HPDE6-E6E7 (cell line): ENCODE results near the gene KISS1.

Experiments used
- DNase-seq: peaks from one replicate; pipeline ENCODE4 v3.0.0; 2011; ENCODE audit warnings: missing footprints; ENCODE audit errors: extremely low spot score

KISS1 gene

DNA sequence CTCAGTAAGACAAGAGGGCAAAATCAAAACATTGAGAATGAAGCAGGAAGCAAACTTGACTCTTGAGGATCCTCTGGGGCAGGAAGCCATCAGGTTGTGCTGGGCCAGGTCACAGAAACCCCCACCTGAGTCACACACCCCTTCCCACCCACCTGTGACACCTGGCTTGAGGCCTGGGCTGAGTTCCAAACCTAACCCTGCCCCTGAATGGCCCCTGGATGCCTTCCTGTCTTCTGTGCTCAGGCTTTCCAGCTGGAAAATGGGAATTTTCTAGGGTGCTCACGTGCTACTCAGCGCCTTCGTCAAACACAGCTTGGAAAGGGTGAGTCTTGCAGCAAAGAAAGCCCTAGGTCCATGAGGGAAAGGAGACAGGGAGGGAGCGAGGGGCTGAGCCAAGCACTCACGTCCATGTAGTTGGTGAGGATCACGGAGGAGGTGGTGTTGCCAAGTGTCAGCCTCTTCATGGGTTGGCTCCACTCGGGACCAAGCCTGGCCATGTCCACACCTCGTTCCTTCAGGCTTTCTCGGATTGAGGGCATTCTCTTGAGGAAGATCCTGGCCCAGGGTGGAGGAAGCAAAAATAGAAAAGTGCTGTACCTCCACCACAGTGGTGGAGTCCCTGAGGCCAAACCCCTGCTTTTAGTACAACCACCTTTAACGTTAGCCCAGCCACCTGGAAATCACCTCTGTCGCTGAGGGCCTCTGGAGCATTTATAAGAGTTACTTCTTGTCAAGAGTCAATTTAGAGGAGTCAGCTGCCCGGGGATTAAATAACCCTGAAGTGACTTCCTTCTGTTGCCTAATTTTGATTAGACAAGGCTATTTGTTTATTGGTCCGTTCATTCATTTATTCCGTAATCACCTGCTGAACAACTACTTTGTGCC, 34.4 kb downstream of the KISS1 start:
- no peak for DNase-seq

- DNase-seq, result no peak
Observed at GRCh38 chr1:204157962-204158361, 38.3 kb downstream of the KISS1 start.

GRCh38 chr1:204155881-204156280, 40.4 kb downstream of the KISS1 start:
- no peak for DNase-seq

DNA sequence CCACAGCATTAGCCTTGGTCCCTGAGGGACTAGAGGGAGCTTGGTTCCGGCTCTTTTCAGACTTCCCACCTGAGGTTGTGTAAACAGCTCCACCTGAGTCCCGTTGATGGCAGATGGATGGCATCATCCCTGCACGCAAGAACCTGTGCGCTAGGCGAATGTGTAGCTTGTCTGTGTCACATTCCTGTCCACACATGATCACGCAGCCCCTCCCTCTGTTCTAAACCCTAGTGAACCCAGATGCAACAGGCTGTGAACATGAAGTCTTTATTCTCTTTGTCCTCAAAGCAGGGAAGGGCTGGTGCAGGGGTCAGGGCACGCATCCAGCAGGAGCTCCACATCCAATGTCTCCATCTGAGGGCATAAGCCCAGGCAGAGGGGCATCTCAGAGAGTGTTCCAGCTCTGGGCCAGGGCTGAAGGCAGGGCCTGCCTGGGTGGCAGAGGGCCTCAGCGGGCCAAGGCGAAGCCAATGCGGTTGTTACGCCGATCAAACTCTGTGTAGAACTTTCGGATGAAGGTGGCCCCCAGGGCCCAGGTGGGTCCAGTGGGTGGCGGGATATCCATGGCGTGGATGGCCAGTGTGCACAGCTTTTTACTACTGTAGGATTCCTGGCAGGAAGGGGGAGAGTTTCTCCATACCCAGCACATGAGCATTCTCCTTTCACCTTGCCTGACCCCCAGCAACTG, 41.6 kb downstream of the KISS1 start:
- peak; percentile 75 for DNase-seq

- DNase-seq, result no peak
Observed at GRCh38 chr1:204153667-204154066, 42.6 kb downstream of the KISS1 start.

GRCh38 chr1:204152310-204153044, 43.8 kb downstream of the KISS1 start:
- DNase-seq, result no peak

- peak; percentile 77 for DNase-seq
Observed at GRCh38 chr1:204151552-204152309, 44.6 kb downstream of the KISS1 start, which contains the start of gene ETNK2. Gene ETNK2, minus strand, starts transcription at chr1:204152044. Its CDS starts 192 bp downstream, at chr1:204151852.

- no peak for DNase-seq
Observed at GRCh38 chr1:204150702-204151551, 45.4 kb downstream of the KISS1 start.

GRCh38 chr1:204149635-204150565, 46.4 kb downstream of the KISS1 start:
- DNase-seq, result no peak

DNA sequence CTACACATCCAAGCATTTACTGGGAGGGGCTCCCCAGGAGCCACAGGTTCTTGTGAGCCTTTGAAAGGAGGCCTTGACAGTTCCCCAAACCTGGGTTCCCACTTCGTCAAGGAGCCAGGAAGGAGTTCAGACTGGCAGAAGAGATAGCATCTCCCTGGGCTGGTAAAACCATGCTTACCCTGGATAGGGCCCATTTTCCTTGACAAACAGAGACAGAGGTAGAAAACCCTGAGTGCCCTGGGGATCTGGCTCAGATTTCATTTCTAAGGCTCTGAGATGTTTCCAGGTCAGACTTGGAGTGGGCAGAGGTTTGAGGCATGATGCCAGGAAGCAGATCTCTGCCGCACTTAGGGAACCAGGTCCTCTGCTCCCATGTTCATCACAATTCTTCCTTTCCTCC, 47.2 kb downstream of the KISS1 start:
- no peak for DNase-seq

DNA sequence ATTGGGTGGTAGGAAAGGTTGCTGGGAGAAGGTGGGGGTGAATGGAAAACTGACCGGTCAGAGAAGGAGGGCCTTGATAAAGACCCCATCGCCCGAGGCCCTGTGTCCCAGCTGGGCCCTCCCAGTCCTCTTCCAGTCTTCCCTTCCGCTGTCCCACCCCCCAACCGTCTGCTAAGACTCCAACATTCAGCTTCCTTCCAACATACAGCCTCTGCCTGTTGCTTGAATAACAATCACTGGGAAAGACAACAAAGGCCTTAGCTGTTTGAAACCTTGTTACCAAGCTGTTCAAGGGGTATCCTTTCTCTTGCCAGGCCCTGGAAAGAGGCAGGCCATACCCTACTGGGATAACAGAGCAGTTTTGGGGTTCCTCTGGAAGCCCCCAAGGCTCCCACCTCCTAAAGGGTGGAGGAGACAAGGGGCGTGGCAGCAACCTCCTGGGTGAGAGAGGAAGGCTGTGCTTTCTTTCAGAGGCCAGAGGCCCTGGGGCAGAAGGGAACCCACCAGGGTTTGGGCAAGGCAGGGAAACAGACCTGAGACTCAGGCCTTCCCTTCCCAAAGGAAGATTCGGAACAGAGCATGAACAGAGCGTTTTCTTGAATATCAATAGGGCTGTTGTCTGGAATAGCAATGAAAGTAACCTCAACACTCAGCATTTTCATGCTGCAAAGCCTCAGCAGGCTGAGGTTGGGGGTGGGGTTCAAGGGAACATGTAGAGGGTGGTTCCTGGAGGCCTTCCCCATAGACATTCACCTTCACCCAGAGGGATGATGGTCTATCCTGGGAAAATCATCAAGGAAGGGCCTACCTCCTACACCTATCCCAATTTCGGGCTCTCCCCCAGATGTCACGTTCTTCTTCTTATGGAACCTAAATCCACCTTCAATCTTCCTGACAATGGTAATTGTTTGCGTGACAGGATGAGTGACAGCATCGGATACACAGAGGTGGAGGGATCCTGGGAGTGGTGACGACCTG, 48.6 kb downstream of the KISS1 start:
- no peak for DNase-seq

DNA sequence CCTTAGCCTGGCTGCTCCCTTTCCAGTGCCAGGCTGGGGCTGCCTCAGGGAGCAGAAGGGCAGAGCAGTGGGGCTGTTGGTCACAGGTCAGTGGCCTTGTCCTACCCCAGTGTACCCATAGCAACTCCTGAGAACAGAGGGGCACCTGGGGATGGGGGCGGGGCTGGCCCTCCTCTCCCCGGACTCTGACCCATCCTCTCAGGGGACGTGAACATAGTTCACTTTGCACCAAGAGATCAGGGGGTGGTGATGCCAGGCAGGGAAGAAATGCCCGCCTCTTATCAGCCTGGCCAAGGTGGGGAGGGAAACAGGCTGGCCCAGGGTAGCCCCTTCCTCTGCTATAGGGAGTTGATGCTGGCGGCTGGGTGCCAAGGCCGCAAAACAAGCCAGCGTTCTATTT, 49.3 kb downstream of the KISS1 start:
- DNase-seq, result no peak

- no peak for DNase-seq
Observed at GRCh38 chr1:204146309-204146708, 50.0 kb downstream of the KISS1 start.

DNA sequence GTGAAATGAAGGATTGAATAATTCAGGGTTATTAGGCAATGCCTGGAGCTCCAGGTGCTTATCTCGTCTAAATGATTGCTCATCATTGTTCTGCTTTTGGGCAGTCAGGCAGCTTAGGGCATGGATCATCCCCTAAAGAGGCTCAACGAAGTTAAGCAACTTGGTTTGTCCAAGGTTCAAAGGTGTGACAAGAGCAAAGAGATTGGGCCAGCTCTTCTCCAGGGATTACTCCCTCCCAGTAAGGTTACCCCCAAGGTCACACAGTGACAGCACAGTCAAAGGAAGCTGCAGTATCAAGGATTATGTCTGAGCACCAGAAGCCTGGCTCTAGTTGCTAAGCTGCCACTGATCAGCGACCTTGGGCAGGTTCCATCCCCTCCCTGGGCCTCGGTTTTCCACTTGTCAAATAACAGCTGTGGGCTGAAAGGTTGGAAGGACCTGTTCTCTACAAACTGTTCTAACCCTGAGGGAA, 51.2 kb downstream of the KISS1 start:
- no peak for DNase-seq

GRCh38 chr1:204143276-204144041, 52.8 kb downstream of the KISS1 start:
- no peak for DNase-seq

- no peak for DNase-seq
Observed at GRCh38 chr1:204142032-204142974, 54.0 kb downstream of the KISS1 start.
